ENCODE data around the gene PDE11A.

Gene PDE11A

DNA sequence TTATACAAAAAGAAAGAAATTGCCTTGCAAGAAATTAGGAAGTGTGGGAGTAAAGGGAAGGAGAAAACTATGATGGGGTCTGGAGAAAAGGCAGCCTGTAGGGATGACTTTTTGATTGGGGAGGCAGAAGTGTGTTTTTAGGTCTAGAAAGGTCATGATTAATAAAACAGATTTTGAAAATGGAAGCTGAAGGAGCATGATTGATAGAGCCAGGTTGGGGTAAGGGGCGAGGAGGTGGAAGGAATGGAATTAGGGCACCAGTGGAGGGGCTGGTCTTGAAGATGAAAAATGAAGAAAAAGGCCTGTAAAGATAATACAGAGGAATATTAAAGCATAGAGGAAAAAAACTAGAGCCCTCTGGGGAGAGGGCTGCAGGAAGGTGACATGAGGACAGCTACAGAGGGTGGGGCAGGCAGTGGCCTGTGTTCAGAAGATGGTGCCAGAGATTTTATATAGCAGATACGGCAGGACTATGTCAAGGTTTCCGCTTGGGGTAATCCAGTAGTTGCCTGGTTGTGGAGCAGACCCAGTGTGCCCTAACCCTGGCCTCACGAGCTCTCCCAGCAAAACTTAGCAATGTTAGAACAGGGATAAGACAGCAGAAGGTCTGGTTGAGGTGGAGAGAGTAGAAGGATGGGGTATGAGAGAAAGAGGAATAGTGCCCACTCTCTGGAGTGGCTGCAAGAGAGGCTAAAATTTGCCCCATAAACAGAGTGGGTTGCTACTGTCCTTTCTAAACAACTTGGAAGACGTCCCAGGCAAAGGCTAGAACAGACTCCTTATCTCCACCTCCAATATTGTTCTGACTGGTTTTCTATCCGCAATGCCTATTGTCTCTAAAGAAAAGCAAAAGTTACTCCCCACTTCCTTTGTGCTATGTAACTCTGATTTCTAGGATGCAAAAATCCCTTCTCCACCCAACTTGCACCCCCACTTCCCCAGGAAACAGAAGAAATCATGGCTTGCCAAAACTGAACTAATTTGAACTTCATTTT lies 392.7 kb downstream of the PDE11A start:
- Histone ChIP-seq H3K27ac (ENCODE audit: low read depth, low read length, severe bottlenecking) (no peak overlapping the region), H3K4me1 (ENCODE audit: control insufficient read depth, insufficient read depth, low read length, poor library complexity, severe bottlenecking) (no peaks in the 10 kb centered on the region)
- 90 to 96% methylated on average over 6 of the region's 6 CpGs for WGBS, 2 experiments (ENCODE audit: insufficient coverage in 2 of 2)

DNA sequence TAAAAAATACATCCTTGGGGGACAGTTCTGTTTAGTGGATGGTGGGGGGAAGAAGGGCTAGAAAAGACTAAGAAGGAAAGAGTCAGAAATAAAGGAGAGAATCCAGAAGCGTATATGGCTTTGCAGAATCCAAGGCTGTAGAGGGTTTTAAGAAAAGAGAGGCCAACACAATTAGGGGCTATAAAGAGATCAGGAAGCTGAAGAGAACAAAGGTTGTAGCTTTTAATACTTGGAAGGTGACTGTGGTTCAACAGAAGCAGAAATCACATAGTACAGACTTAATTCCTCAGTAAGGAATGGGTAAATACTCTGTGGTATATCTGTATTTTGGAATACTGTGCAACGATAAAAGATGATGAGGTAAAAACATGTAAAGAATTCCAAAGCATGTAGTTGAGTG lies 393.6 kb downstream of the PDE11A start:
- 86% methylated on average over 1 of the region's 2 CpGs for WGBS, 2 experiments (ENCODE audit: insufficient coverage in 2 of 2)
- Histone ChIP-seq H3K4me1 (ENCODE audit: control insufficient read depth, insufficient read depth, low read length, poor library complexity, severe bottlenecking) (no peaks in the 10 kb centered on the region), H3K4me3 (ENCODE audit: extremely low read depth, insufficient read depth, low read length, poor library complexity, severe bottlenecking) (no peak overlapping the region), H3K36me3 (ENCODE audit: control insufficient read depth, insufficient read depth, low read length) (no peaks in the 10 kb centered on the region), H3K27ac (ENCODE audit: low read depth, low read length, severe bottlenecking) (no peak overlapping the region), H3K9me3 (ENCODE audit: control insufficient read depth, low read length) (no peaks in the 10 kb centered on the region)

More for the DNA sequence above, 392.7 kb downstream of the PDE11A start:
- Histone ChIP-seq H3K4me3 (ENCODE audit: extremely low read depth, insufficient read depth, low read length, poor library complexity, severe bottlenecking) (no peak overlapping the region), H3K36me3 (ENCODE audit: control insufficient read depth, insufficient read depth, low read length) (no peaks in the 10 kb centered on the region), H3K9me3 (ENCODE audit: control insufficient read depth, low read length) (no peaks in the 10 kb centered on the region)

DNA sequence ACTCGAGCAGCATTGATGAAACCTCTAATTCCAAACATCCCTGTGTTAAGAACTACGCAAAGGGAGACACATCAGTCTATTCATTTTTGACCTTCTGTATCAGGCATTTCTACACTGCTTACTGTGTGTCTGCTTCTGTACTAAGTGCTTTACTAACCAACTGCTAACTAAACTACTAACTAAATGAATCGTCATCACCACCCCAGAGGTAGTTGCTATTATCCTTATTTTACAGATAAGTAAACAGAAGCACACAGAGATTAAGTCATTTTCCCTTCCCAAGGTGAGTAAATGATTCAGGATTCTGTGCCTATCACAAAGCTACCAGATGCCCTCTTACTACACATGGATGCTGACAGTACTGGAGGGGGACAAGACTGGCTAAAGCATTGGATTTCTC lies 395.9 kb downstream of the PDE11A start:
- H3K4me3 ChIP-seq (ENCODE audit: extremely low read depth, insufficient read depth, low read length, poor library complexity, severe bottlenecking): no peak overlapping the region
- H3K9me3 ChIP-seq (ENCODE audit: control insufficient read depth, low read length): no peaks in the 10 kb centered on the region
- H3K36me3 ChIP-seq (ENCODE audit: control insufficient read depth, insufficient read depth, low read length): no peaks in the 10 kb centered on the region
- WGBS, 2 experiments (ENCODE audit: insufficient coverage in 2 of 2): 85 to 94% methylated on average over 2 of the region's 3 CpGs
- no peaks in the 10 kb centered on the region for H3K4me1 ChIP-seq (ENCODE audit: control insufficient read depth, insufficient read depth, low read length, poor library complexity, severe bottlenecking)
- H3K27ac ChIP-seq (ENCODE audit: low read depth, low read length, severe bottlenecking): no peak overlapping the region

DNA sequence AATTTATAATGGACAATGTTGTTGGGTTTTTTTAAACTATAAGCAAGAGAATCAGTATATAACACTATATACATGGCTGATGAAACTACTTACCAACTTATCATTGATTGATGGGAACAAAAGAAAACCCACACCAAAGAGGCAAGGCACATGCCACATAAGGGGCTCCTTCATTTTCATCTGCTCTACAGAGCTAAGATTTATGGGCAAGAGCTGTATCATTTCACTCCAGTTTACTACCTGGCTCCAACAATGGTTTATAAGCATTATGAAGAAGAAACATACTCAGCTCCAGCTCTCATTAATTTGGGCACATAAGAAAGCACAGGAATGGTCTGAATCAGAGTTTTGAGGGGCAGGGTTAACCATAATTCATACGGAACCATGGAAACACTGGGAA lies 396.8 kb downstream of the PDE11A start:
- WGBS, 2 experiments (ENCODE audit: insufficient coverage in 2 of 2): 89 to 100% methylated on average over 1 of the region's 1 CpG
- Histone ChIP-seq H3K4me3 (ENCODE audit: extremely low read depth, insufficient read depth, low read length, poor library complexity, severe bottlenecking) (no peak overlapping the region), H3K4me1 (ENCODE audit: control insufficient read depth, insufficient read depth, low read length, poor library complexity, severe bottlenecking) (no peaks in the 10 kb centered on the region), H3K36me3 (ENCODE audit: control insufficient read depth, insufficient read depth, low read length) (no peaks in the 10 kb centered on the region), H3K27ac (ENCODE audit: low read depth, low read length, severe bottlenecking) (peak overlapping the region; percentile 11), H3K9me3 (ENCODE audit: control insufficient read depth, low read length) (no peaks in the 10 kb centered on the region)

DNA sequence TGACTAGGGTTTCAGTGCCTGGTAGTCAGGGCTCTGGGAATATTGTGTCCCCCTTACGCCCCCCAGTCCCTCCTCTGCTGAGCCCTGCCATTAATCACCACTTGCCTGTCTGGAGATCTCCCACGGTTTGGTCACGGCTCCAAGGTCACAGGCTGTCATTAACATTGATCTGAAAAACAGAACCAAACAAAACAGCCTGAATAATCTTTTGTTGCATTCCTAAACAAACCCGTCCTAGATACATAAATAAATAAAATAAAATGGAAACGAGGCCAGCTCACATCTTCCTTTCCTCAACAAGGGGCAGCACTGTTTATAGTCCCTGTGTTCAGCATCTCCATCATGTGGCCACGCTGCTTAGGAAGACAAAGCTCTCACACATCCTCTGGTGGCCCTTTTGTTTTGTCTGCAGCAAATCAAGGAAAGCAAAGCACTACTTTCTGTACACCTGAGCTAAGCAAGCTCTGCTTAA lies 397.2 kb downstream of the PDE11A start:
- no peaks in the 10 kb centered on the region for H3K9me3 ChIP-seq (ENCODE audit: control insufficient read depth, low read length)
- no peaks in the 10 kb centered on the region for H3K36me3 ChIP-seq (ENCODE audit: control insufficient read depth, insufficient read depth, low read length)
- WGBS, 2 experiments (ENCODE audit: insufficient coverage in 2 of 2): 57 to 77% methylated on average over 2 to 3 of the region's 6 CpGs
- H3K27ac ChIP-seq (ENCODE audit: low read depth, low read length, severe bottlenecking): peak overlapping the region; percentile 11
- no peaks in the 10 kb centered on the region for H3K4me1 ChIP-seq (ENCODE audit: control insufficient read depth, insufficient read depth, low read length, poor library complexity, severe bottlenecking)
- H3K4me3 ChIP-seq (ENCODE audit: extremely low read depth, insufficient read depth, low read length, poor library complexity, severe bottlenecking): no peak overlapping the region

DNA sequence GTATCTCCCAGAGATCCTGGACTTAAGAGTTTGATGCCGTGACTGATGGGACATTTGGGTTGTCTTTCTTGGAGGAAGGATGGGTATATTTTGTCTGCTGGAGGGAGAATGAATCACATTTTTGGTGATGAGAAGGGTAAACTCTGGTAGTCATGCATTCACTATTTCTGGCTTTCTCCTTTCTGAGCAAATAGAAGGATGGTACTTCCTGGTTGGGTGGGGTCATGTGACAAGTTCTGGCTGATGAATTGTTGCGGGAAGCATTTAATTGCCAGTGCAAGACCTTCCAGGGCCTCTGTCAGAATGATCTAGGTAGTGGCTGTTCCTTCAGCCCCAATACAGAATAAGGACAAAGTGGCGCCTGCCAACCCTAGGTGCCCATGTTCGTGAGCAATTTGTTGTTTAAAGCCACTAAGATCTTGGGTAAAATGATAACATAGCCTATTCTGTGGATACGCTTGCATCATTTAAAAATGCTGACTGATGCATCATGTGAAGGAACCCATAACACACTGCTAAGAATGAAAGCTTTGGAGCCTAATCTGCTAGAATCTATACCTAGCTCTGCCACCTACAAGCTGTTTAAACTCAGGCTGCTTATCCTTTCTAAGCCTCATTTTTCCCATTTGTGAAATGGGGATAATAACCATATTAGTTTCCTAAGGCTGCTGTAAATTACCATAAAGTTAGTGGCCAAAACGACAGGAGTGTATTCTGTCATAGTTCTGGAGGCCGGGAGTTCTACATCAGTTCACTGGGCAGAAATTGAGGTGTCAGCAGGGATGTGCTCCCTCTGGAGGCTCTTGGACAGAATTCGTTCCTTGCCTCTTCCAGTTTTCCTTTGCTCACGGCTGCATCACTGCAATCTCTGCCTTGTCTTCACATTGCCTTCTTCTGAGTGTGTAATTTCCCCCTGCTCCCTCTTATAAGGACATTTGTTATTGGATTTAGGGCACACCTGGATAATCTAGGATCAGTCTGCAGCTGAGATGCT lies 398.7 kb downstream of the PDE11A start:
- Histone ChIP-seq H3K9me3 (ENCODE audit: control insufficient read depth, low read length) (no peaks in the 10 kb centered on the region), H3K27ac (ENCODE audit: low read depth, low read length, severe bottlenecking) (no peak overlapping the region), H3K36me3 (ENCODE audit: control insufficient read depth, insufficient read depth, low read length) (no peaks in the 10 kb centered on the region), H3K4me1 (ENCODE audit: control insufficient read depth, insufficient read depth, low read length, poor library complexity, severe bottlenecking) (no peaks in the 10 kb centered on the region), H3K4me3 (ENCODE audit: extremely low read depth, insufficient read depth, low read length, poor library complexity, severe bottlenecking) (no peak overlapping the region)
- WGBS, 2 experiments (ENCODE audit: insufficient coverage in 2 of 2): 79 to 98% methylated on average over 6 to 7 of the region's 9 CpGs

DNA sequence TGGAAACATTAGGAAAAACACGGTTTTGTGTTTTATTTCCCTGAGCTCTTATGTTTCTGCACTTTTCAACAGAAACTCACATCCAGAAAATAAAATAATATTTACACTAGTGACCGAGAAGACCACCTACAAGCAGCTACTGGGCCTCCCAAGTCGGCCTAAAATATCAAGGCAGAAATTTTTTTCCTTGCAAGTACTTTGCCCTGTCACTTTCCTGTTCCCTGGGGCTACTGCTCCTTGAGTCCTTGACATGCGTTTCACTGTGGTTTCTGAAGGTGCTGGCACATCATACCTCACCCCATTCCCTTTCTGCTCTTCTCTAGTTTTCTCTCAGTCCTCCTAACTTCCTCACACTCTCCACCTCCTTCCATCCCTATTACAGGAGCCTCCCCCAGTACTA lies 400.9 kb downstream of the PDE11A start:
- H3K4me3 ChIP-seq (ENCODE audit: extremely low read depth, insufficient read depth, low read length, poor library complexity, severe bottlenecking): no peak overlapping the region
- no peaks in the 10 kb centered on the region for H3K4me1 ChIP-seq (ENCODE audit: control insufficient read depth, insufficient read depth, low read length, poor library complexity, severe bottlenecking)
- no peak overlapping the region for H3K27ac ChIP-seq (ENCODE audit: low read depth, low read length, severe bottlenecking)
- 50% methylated on average over 4 of the region's 4 CpGs for WGBS, 2 experiments (ENCODE audit: insufficient coverage in 2 of 2)
- no peaks in the 10 kb centered on the region for H3K9me3 ChIP-seq (ENCODE audit: control insufficient read depth, low read length)
- no peaks in the 10 kb centered on the region for H3K36me3 ChIP-seq (ENCODE audit: control insufficient read depth, insufficient read depth, low read length)

DNA sequence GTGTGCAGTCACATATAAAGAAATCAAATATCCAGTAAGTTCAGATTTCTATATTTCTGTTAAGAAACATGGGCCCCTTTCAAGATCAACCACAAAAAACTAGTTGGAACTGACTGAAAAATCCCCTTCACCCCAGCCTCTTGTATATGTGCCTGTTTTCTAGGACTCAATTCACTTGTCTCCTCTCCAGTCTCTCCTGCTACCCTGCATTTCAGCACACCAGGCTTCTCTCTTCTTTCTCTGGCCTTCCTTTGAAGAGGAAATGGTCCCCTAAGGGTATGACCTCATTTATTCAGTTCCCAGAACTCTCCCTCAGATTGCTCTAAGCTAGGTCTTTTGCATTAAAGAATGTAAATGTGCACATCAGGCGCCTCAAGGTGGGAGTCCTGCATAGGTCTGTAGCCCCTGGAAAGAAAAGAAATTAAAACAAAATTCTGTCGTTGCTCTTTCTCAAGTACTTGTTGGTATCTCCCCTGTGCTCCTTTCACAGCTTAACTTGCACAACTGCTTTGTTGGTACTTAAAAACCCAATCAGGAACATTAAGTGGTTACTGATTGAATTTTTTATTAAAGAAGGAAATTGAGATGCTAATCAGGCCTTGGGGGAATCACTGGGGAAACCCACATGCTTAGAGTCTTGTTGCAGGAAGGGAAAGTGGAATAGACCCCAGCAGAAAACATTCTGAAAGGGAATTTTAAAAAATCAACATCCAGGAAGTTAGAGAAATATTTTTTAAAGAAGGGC lies 401.6 kb downstream of the PDE11A start:
- no peak overlapping the region for H3K4me3 ChIP-seq (ENCODE audit: extremely low read depth, insufficient read depth, low read length, poor library complexity, severe bottlenecking)
- H3K27ac ChIP-seq (ENCODE audit: low read depth, low read length, severe bottlenecking): peak overlapping the region; percentile 11
- H3K9me3 ChIP-seq (ENCODE audit: control insufficient read depth, low read length): no peaks in the 10 kb centered on the region
- H3K4me1 ChIP-seq (ENCODE audit: control insufficient read depth, insufficient read depth, low read length, poor library complexity, severe bottlenecking): no peaks in the 10 kb centered on the region
- WGBS, 2 experiments (ENCODE audit: insufficient coverage in 2 of 2): no CpG with 5 or more reads among the region's 2 CpGs
- H3K36me3 ChIP-seq (ENCODE audit: control insufficient read depth, insufficient read depth, low read length): no peaks in the 10 kb centered on the region

DNA sequence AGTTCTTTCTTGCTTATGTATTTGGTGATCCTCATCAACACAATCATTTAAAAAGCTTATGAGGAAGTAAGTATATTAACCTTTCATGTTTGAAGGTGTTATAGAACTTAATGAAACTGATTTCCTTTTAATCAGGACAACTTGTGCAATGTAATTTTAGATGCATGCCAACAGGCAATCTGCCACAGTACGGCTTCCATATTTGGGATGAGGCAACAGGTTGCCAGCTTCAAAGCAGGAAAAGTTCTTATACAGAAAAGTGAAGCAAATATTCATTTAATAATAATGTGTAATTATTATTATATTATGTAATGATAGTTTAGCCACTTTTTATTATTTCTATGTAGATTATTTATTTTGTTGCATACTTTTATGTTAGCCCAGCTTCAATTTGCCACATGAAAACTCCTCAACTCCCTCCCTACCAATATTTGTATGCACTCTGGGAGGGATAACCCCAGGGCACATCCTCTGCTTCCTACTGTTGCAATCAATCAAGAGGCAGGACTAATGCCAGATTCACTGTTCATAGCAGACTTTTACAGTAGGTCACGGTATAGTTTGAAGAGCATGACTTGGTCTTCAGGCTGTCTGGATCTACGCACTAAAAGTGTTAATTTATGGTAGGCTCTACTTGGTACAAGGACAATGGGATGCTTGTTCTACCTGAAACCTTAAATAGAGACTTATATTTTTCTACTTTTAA lies 402.8 kb downstream of the PDE11A start:
- no CpG with 5 or more reads among the region's 3 CpGs for WGBS, 2 experiments (ENCODE audit: insufficient coverage in 2 of 2)
- no peak overlapping the region for H3K27ac ChIP-seq (ENCODE audit: low read depth, low read length, severe bottlenecking)
- H3K9me3 ChIP-seq (ENCODE audit: control insufficient read depth, low read length): no peaks in the 10 kb centered on the region
- no peaks in the 10 kb centered on the region for H3K36me3 ChIP-seq (ENCODE audit: control insufficient read depth, insufficient read depth, low read length)
- no peak overlapping the region for H3K4me3 ChIP-seq (ENCODE audit: extremely low read depth, insufficient read depth, low read length, poor library complexity, severe bottlenecking)
- H3K4me1 ChIP-seq (ENCODE audit: control insufficient read depth, insufficient read depth, low read length, poor library complexity, severe bottlenecking): no peaks in the 10 kb centered on the region

Data from mesodermal cell (in vitro differentiated cells).